Subcutaneous adipose tissue (tissue), 4 donors: ENCODE results near the gene GPC6. TPM values are rescaled to one million over a fixed set of nuclear protein-coding genes. Genes with fewer than 3 reads are reported as not detected.

Source experiments
- CTCF ChIP-seq: fragments of 450-650 bp; IDR thresholded peaks from one replicate; pipeline ENCODE4 v1.5.1; 2016; ENCODE audit warnings: low read depth, mild to moderate bottlenecking, control low read depth, antibody characterized with exemption, moderate library complexity
- total RNA-seq, 4 donors: library from RNA; depleted of rRNA; stranded (reverse); fragments of >200 nt; gene quantifications; one replicate each; pipeline ENCODE4 v1.1.0, GENCODE V29; 2016

Gene GPC6
- total RNA-seq, 4 donors from 2014 or later: 16.2 to 30.6 (median 26.9) TPM

DNA sequence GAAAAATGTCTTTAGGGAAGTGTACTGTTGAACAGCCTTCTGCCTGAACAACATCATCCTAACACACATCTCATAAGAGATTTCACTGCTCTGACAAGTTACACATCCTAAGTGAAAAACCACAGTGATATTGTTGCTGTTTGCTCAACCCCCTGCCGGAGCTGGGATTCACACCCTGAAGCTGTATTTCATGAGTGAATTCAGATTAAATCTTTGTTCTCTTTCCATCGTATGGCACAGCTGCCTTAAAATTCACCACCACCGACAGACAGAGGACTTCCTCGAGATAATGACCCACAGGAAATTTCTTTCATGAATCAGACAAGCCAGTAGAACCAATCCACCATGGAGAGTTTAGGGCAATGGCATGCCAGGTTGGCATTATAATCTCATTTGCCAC, 972.1 kb downstream of the GPC6 start:
- no peak for TF ChIP-seq CTCF

DNA sequence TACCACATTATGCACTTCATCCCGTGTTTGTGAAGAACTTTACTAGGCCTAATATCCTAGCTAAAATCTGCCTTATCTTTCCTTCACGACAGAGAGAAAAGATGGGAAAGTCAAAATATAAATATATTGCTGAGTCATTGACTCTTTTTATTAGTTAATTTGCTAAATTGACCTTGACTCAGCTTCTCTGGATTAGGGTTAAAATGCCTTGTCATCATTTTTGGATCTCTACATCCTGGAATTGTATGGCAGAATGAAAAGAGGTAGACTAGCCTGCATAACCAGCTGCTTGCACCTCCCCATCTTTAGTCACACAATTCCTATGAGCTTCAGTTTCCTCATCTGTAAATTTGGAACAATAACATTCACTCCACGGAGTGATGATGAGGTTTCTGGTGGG, 972.5 kb downstream of the GPC6 start:
- TF ChIP-seq CTCF: no peak

DNA sequence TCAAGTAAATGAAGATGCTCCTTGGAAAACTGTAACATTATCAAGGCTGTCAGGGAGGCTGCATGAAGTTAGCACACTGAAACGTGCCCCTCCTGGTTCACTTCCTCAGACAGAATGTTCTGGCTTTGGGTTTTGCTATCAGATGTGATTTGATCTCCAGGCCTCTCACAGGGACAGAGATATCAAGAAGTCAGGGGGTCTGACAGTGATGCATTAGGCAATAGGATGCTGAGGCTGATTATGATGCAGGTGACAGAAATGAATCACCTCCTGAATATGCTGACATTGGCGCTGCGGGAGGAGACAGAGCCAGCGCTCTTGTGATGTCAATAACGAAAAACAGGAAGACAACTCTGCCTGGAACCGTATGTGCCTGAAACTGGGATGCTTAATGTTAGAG, 974.4 kb downstream of the GPC6 start:
- TF ChIP-seq CTCF: no peak

DNA sequence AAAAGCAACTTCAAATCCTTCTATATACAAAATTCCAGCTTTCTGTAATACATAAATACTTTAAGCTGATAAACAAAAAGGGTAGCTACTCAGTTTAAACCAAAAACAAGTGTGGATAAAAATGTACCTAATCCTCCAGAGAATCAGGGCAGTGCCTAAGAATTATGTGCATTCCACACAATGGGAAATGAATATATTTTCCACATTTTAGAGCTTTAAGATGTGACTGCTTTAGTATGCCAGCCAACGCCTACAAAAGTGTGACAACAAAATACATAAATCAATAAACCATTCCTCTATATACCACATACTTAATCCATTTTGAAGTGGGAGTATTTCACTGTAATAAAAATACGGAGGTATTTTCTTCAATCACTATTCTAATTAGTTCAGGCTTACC, 977.6 kb downstream of the GPC6 start:
- TF ChIP-seq CTCF: no peak

- no peak for TF ChIP-seq CTCF
These were observed 978.3 kb downstream of the GPC6 start for GRCh38 chr13:94204946-94205345.

DNA sequence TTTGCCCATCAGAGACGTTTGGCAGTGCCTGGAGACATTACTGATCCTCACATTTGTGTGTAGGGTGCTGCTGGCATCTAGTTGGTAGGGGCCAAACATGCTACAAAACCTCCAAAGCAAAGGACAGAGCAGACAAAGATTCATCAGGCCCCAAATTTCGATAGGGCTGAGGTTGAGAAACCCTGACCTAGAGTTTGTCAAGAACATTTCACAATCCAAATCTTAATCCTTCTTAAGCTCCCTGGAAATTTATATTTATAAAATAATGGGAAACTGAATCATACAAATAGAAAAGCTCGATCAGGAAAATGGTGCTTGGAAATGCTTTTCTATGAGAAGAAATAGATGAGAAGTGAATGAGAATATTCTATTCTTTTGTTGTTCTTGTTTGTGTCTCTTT, 979.3 kb downstream of the GPC6 start:
- no peak for TF ChIP-seq CTCF

- no peak for TF ChIP-seq CTCF
These were observed 982.5 kb downstream of the GPC6 start for GRCh38 chr13:94209117-94209516.

DNA sequence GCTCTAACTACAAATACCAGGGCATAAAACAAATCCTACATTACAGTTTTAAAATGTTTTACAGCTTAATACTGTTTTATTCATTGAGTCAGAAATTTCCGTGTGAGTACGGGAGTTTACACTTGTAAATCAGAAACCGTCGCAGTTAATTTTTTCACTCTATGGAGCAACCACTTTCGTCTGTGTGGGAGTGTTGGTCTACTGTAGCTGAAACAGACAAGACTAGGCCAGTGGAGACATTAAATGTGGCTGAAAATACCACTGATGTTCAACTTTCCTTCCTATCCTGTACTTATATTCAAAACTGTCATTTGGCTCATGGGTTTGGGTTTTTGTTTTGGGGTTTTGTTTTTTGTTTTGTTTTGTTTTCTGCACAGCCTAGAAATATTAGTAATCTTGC, 984.2 kb downstream of the GPC6 start:
- no peak for TF ChIP-seq CTCF
